ENCODE data around the gene ATP6V0B.

Gene ATP6V0B

GRCh38 chr1:44012941-44013609 is 38.3 kb downstream of the ATP6V0B start:
- no peak for DNase-seq

GRCh38 chr1:44013949-44014348 is 39.2 kb downstream of the ATP6V0B start:
- no peak for DNase-seq

- no peak for DNase-seq
These were observed 39.8 kb downstream of the ATP6V0B start for GRCh38 chr1:44014365-44015104.

GRCh38 chr1:44015206-44015605 is 40.4 kb downstream of the ATP6V0B start:
- DNase-seq = no peak

- DNase-seq = no peak
These were observed 41.5 kb downstream of the ATP6V0B start for GRCh38 chr1:44016041-44016889.

GRCh38 chr1:44016890-44017400 is 42.2 kb downstream of the ATP6V0B start:
- DNase-seq = no peak

GRCh38 chr1:44019466-44019948 is 44.7 kb downstream of the ATP6V0B start:
- no peak for DNase-seq

GRCh38 chr1:44020464-44020863 is 45.7 kb downstream of the ATP6V0B start:
- DNase-seq = no peak

- no peak for DNase-seq
These were observed 46.4 kb downstream of the ATP6V0B start for GRCh38 chr1:44021156-44021555.

GRCh38 chr1:44021581-44022321 is 47.0 kb downstream of the ATP6V0B start:
- DNase-seq = no peak

GRCh38 chr1:44024031-44024902 is 49.5 kb downstream of the ATP6V0B start:
- no peak for DNase-seq

- DNase-seq = no peak
These were observed 50.3 kb downstream of the ATP6V0B start for GRCh38 chr1:44024903-44025525.

- no peak for DNase-seq
These were observed 51.1 kb downstream of the ATP6V0B start for GRCh38 chr1:44025816-44026215.

GRCh38 chr1:44027320-44027719 is 52.6 kb downstream of the ATP6V0B start:
- no peak for DNase-seq

Measured in NCI-H1048 (cell line).